ENCODE measurements around the gene SLC39A11.
"Not testable (repeated sequence)": the region's sequence is repeated elsewhere in the genome, so short reads cannot be mapped to it uniquely, and the experiment has no call there.

SLC39A11 gene

DNA sequence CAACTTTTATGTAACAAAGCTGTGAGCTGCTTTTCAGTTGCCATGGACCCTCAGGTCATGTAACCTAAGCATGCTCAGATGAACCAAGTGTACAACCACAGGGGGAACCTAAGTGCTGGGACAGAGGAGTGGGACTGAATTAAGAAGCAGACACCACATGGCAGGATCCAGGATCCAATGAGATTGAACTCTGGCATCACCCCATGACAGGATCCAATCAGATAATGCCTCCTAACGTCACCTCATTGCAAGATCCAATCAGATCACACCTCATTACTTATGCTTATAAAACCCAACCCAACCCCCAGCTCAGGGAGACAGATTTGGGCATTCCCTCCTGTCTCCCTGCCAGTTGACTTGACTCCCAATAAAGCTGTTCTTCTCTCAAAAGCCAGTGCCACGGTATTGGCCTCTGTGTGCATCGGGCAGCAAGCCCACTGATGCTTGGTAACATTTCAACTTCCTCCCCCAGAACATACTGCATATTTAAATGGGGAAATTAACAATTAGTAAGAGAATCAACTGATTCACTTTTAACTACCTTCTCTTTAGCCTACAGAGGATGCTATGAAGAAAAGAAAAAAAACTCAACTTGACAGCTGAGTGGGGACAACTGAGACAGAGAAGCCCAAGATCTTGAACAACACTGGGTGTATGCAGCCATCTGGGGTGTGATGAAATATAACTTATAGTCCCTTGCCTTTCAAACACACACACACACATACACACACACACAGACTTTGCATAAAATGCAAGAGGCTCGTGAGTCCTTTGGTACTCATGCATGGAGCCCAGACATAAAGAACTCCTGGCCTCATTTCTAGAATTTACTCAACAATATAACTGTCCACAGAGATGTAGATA, 148.4 kb downstream of the SLC39A11 start:
- no peak for DNase-seq

DNA sequence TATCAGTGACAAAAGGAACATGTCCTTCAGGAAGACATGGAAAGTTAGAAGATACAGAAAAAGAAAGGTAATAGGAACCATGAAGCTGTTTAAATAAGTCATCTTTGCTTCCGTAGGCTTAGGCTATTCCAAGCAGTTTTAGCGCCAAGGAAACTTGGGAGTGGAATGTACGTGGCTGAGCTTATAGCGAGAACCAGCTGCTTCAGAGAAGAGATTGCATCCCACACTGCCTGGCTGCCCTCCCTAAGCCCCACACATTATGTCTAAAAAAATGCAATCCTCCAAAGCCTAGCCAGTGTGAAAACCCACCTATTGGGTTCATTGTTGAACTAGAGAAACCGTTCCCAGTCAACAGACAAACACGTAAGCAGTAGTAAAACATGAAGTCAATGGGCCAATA, 149.9 kb downstream of the SLC39A11 start:
- no peak for DNase-seq

DNA sequence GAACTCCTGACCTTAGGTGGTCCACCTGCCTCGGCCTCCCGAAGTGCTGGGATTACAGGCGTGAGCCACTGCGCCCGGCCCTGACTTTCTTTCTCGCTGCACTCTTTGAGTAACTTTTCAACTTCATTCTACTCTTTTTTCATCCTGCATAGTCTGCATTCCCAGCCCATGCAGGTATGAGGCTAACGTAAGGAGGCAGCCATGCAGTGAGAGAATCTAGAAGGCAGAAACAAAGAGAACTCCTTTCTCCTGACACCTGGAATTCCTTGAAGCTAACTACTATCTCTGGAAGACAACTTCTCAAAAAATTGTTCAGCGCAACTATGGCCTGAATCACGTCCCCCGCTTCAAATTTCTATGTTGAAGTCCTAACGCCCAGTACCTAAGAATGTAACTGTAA, 152.0 kb downstream of the SLC39A11 start:
- DNase-seq: no peak

DNA sequence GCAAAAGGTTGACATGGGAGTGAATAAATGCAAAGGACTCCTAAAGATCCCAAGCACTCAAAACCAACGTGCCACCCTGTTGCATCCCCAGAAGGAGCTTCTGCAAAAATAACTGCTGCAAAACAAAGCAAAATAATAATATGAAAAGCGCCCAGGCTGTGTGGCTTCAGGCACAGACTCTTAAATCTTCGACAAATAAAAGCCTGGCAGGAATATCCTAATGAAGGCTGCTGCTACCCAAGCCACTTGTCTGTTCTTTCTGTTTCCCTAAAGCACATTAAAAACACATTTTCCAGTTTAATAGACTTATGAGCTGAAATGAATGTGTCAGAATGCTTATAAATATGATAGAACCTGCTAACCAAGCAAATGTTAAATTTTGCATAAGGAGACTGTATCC, 154.0 kb downstream of the SLC39A11 start:
- no peak for DNase-seq

DNA sequence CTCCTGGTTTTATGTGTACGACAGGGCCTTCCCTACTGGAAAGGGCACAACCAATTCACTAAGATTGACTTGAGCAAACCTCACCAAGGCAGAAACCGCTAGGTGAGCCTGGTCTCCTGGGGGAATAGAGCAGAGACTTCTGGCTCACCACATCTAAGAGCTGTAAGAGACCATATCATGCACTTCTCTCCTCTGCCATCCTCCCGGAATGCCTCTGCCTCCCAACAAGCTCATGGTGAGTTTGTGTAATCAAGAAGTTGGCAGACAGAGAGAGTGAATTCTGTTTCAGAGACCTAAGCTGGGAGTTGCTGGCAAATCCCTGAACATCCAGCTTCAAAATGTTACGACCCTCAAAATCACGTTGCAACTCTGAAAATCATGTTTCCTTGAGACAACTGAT, 154.8 kb downstream of the SLC39A11 start:
- no peak for DNase-seq

DNA sequence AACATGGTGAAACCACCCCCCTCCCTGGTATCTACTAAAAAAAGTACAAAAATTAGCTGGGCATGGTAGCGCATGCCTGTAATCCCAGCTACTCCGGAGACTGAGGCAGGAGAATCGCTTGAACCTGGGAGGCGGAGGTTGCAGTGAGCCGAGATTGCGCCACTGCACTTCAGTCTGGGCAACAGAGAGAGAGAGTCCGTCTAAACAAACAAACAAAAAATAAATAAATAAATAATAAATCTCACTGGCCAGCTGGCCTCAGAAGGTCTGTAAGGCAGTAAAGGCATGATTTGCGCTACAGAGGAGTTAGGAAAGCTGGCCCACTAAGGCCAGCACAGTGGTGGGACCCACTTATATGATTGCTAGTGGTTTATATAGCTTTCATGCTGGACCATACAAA, 155.2 kb downstream of the SLC39A11 start:
- DNase-seq: not testable (repeated sequence)

DNA sequence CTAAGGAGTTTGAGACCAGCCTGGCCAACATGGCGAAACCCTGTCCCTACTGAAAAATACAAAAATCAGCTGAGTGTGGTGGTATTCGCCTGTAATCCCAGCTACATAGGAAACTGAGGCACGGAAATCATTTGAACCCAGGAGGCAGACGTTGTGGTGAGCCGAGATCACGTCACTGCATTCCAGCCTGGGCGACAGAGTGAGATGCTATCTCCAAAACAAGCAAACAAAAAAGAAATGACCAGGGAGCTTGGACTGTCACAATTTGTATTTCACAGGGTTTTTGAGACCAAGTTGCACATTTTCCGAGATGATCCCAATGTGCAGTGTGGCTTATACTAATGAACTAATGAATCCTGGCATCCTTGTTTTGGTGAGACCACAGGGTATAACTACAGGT, 156.5 kb downstream of the SLC39A11 start:
- DNase-seq: no peak

DNA sequence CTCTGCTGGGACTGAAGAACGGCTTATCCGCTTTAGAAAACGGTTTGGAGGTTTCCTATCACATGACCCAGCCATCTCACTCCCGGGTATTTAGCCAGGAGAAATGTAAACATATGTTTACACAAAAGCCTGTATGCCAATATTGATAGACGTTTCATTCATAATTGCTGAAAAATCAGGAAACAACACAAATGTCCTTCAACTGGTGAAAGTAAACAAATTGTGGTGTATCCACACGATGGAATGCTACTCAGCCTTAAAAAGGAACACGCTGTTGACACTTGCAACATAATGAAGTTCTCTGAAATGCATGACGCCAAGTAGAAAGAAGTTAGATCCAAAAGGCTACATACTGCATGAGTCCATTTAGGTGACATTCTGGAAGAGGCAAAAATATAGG, 157.6 kb downstream of the SLC39A11 start:
- DNase-seq: no peak

DNA sequence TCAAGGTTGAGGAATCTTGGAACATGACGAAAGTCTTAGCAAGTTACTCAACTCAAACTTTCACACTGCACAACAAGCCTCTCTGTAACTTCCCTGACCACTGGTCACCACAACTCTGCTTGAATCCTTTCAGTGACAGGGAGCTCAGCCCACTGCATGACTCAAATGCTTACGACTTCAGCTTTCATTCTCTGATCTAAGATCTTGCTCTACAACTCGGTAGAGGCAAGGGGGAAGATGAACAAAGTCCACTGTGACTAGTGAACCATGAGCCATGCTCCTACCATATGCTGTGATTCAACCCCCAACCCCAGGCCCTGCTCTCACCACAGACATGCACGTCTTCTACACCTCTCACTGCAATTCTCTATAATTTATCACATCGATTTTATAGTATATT, 160.9 kb downstream of the SLC39A11 start:
- DNase-seq: no peak

DNA sequence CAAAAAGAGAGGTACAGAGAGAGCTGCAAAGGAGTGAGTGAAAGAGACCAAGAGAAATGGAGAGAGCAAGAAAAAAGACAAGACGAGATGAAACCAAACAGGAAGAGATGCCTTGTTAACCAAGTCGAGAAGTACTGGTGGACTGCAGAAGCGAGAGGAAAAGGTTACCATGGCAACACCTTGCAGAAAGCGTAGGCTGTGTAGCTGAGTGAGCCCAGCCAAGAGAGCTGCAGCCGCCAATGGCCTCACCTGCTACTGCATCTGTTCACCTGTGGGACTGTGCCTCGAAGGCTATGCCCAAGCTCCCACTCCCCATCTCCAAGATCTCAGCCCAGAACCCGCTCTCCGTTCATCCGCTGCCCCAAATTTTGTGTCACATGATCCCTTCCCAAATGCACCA, 161.3 kb downstream of the SLC39A11 start:
- DNase-seq: no peak

DNA sequence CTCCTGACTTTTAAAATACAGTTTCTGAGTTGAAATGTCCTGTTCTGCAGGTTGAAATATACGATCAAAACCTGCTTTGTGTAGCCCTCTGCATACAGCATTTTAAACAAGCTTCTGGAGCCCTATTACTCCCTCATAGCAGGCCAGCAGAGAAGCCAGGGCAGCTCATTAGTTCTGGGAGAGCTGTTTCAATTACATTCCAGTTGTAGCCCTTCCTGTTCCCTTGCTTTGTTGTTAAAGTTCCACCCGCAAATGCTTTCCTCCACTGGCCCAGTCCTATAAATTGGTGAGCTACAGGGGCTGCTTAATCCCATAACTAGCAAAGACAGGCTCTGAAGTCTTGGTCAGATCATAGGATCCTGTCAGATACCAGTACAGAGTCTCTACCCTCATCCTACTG, 162.5 kb downstream of the SLC39A11 start:
- DNase-seq: no peak

DNA sequence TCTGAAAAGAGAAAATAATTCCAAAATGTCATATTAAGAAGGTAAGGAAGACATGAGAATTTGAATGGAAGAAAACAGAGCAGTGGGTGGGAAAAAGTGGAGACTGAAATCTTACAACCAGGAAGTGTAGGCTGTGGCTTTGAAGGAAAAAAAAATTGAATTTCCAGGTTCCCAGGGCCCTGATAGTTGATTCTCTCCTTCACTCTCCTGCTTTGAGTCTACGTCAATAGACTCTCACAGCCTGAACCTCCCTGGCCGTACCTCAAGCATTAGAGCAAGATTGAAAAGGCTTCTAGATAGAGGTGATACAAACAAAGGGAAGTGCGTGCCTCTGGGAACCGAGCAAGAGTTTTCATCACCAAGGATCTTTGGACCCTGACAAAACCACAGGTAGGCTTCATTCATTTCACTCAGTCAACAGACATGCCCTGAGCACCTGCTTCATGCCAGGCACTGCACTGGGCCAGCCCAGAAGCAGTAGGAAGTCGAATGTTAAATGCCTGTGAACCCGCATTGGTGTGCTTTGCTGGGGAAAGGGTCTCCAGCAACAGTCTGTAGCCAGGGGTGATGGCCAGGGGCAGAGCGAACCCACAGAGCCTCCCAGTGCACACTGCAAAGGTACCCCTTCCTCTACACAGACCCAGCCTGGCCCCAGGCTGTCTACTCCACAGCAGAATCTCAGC, 163.9 kb downstream of the SLC39A11 start:
- no peak for DNase-seq

DNA sequence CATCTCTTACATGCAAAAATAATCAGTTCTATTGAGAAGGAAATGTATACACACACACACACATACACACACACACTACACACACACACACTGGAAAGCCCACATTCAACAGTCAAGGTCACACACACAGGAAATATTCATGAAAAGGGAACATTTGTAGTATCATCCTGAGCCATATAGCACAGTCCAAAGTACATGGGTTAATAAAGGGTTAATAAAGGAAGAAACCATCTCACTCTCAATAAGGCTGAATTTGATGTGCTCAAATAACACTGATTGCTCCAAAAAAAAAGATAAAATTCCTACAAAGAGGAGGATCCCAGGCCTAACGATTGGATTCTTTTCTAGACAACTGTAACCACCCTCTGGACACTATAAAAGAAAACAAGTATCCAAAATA, 164.7 kb downstream of the SLC39A11 start:
- no peak for DNase-seq

DNA sequence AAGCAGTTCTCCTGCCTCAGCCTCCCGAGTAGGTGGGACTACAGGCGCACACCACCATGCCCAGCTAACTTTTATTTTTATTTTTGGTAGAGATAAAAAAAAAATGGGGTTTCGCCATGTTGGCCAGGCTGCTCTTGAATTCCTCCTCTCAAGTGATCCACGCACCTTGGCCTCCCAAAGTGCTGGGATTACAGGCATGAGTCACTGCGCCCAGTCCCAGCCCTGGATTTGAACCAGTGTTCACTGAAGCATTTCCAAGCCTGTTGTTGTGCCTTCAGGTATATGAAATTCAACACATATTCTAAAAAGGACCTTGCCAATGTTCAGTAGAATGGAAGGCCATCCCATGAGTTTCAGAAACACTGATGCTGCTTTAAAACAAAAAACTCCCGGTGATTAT, 165.3 kb downstream of the SLC39A11 start:
- no peak for DNase-seq

DNA sequence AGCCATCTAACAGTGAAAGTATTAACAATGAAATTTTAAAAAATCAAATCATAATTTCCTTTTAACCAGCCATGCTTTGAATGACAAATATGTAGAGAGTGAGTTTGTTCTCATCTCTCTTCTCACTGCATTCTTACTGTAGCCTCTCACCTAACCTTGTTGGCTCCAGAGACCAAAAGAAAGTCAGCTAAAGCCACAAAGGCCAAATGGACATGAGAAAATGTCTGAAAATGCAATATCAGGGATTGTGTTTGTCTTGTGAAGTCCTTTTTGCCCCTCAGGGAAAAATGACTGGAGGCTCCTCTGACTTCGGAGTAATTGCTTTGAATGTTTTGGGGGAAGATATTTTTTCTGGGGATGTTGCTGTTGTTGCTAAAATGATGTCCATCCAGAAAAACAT, 166.3 kb downstream of the SLC39A11 start:
- no peak for DNase-seq

DNA sequence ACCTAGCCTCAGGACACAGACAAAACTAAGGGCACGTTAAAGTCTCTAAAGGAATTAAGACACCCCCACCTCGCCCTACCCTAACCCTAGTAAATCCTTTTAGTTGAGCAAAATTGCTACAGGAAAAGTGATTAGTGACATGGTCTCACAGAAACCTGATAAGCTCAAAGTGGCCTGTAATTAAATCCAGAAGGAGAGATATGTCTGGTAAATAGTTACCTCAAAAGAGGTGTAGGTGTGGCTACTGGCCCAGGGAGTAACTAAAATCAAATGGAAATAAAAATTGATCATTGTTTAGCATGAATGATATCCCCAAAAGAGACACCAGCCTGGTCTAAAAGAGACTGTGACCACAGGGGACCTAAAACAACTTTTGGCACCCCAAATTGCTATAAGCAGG, 168.3 kb downstream of the SLC39A11 start:
- DNase-seq: no peak

DNA sequence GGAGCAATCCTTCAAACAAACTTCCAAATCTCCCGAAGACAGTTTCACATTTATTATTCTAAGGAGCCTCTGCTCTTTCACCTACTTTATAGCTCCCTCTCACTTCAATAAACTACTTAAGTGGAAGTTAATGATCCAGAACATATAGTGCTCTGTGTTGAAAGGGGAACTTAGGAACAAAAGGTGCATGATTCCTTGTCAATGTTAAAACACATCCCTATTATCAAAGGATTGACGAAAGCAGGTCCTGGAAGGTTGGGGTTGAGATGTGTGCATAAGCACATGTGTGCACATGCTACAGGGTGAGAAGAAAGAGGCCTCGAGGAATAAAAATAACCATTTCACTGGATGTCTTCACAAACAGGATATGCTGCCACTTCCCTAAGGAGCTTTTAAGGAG, 170.3 kb downstream of the SLC39A11 start:
- DNase-seq: no peak

DNA sequence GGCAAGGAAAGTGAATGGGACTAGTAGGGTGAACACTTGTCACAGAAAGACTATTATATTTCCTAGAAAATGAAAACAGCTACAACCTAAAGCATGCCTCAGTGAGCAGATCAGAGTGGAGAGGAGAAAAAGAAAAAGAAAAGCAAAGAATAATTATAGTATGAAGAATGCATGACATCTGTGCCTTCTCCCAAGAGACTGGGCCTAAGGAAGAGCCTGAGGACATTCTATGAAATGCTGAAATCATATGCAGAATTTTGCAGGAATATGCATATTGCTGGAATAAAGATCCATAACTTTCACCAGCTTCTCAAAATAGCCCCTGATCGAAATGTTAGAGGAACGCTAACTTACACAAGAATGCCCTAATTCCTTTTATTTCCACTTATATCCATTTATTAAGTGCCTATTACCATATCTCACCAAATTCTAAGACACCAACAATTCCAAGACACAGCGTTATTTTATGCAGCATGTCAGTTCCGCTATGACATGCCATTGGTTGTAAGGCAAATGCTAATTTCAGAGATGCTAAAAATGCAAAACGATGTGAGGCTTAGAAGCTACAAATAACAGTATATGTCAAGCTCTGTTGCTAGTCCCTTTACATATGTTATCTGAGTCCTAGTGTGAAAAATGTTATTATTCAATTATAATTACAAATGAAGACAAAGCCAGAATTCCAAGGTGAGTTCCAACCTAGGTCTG, 171.0 kb downstream of the SLC39A11 start:
- DNase-seq: no peak

DNA sequence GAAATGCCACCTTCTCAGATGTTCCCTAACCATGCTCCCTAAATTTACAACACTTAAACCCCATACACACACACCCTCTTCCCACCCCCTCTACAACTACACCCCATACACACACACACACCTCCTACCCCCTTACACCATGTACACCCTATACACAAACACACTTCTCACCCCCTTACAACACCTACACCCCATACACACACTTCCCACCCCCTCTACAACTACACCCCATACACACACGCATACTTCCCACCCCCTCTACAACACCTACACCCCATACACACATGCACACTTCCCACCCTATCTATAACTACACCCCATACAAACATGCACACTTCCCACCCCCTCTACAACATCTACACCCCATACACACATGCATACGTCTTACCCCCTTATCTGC, 172.0 kb downstream of the SLC39A11 start:
- DNase-seq: no peak

DNA sequence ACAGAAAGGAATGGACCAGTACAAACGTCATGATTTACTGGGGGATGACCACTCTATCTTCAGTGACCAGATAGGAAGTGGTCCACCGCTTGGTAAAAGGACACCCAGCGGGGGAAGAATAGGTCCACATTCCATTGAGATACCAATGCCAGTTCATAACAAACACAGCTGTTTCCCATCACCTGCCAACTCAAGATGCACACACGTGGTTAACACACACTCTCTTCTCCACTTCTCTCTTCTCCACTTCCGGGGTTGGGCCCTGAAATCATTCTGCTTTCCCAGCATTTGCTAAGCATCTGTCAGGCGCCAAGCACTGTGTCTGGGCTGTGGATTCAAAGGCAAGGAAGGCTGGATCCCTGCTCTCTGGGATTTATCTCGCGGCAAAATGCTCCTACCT, 175.5 kb downstream of the SLC39A11 start:
- no peak for DNase-seq

DNA sequence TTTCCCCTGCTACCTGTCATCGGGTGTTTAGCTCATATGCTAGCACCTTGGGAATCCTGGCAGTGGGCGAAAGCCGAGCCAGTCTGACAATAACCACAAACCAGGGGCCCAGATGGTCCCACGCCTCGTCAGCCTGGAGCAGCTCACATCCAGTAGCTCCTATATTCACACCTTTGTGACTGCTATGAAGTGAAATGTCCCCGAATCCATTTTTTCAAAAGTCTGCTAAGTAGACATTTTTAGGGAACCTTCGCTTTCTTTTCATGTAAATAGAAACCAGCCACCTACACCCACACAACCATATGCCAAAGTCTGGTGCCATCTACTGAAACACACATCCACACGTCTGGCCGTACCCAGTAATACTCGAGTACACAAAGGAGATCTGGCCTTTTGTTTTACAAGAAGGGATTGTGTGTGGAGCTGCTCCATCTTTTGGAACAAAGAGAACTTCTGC, 176.8 kb downstream of the SLC39A11 start:
- DNase-seq: no peak

DNA sequence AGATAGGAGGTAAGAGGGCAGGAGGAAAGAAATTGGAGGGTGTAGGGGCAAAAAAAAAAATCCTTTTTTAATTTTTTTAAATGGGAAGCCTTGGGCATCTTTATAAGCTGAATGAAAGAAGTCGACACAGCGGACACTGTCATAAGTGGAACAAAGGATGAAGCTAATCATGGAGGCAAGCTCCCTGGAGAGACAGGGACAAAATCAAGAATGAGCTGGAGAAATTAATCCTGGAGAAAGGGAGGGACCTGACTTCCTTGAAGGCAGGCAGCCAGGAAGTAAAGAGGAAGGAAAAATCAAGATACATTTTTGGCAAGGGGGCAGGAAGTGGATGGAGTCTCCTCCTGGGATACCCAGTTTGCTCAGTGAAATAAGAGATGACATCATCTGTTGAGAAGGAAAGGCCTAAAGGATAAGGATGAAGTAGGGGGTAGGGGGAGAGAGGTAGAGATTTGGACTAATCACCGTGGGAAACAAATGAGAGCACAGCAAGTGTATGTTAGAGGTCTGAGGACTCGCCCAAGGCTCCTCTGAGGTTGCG, 179.3 kb downstream of the SLC39A11 start:
- no peak for DNase-seq

DNA sequence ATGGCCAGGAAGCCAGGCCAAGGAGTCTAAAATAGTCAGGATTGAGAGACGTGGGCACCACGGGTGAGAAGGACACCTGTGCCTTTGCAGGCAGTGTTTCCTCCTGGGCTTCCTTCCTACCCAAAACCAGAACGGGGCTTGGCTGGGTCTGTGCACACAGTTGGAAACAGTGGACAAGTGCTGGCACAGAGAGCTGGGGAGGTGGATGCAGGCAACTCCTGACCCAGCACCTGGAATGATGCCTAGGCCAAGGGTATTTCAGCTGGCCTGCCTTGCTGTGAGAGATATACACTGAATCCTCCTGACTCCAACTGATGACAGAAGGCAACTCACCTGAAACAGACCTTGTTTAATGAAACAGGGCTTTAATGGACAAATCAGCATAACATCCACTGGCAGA, 186.2 kb downstream of the SLC39A11 start:
- DNase-seq: no peak

DNA sequence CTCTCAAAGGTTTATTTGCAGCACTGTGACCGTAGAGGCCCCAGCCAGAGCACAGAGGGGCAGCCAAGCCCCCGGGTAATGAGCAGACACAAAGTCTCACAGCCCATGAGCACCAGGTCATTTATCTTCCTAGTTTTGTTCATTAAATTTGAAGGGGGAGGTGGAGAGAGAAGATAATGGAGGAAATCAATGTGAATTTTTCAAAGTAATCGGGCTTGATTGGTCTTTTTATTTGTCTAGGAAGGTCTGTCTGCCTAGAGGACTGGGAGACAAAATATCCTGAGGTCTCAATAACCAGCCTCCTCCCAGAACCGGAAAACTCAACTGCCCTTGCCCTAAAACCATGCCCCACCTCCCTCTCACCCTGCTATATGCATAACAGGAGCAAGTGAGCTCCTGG, 189.0 kb downstream of the SLC39A11 start:
- no peak for DNase-seq

All from CD4-positive, alpha-beta T cell treated with Interleukin-4 for 4 hours (primary cell).